Right renal pelvis (tissue), 4 donors: Measurements from ENCODE around the gene ZNF266. TPM values are rescaled to one million over a fixed set of nuclear protein-coding genes. Genes with fewer than 3 reads are reported as not detected.

Experiments
- polyA plus RNA-seq, 4 donors: library from polyadenylated mRNA; unstranded; fragments of 120-200 nt; gene quantifications; one replicate each; pipeline ENCODE4 v1.2.1, GENCODE V29; 2013; ENCODE audit not compliant: insufficient read length in 4 of 4

ZNF266 gene
- polyA plus RNA-seq, 4 donors, result 30.1 to 48.8 (median 44.8) TPM

Other genes with a start within 250 kb of the ZNF266 start
- under 1 TPM in 1 of 4 donors, not detected in 3; 0.03 TPM for gene OR7D4, start 216.0 kb downstream of the ZNF266 start, polyA plus RNA-seq
- not detected for gene OR7E24, start 184.6 kb downstream of the ZNF266 start, polyA plus RNA-seq
- gene ZNF699, start 125.7 kb downstream of the ZNF266 start, polyA plus RNA-seq, result 1 to 10 TPM; 6.4 to 8.1 (median 7.3) TPM
- gene ZNF559, start 111.4 kb downstream of the ZNF266 start, polyA plus RNA-seq, result 10 to 100 TPM; 48.8 to 70.0 (median 64.0) TPM
- 10 to 100 TPM in 3 of 4 donors, 1 to 10 TPM in 1; 9.9 to 12.7 (median 11.1) TPM for gene ZNF177, start 72.6 kb downstream of the ZNF266 start, polyA plus RNA-seq
- under 1 TPM; 0.43 to 0.89 (median 0.71) TPM for gene ZNF560, start 63.0 kb upstream of the ZNF266 start, polyA plus RNA-seq
- 10 to 100 TPM; 19.8 to 25.1 (median 22.8) TPM for gene ZNF426, start 103.1 kb upstream of the ZNF266 start, polyA plus RNA-seq
- 10 to 100 TPM; 14.4 to 16.0 (median 15.6) TPM for gene ZNF121, start 148.9 kb upstream of the ZNF266 start, polyA plus RNA-seq
- gene ZNF561, start 185.7 kb upstream of the ZNF266 start, polyA plus RNA-seq, result 10 to 100 TPM; 52.6 to 63.7 (median 60.3) TPM
- gene ZNF562, start 239.5 kb upstream of the ZNF266 start, polyA plus RNA-seq, result 10 to 100 TPM; 20.4 to 26.5 (median 24.0) TPM